GM21447 (cell line): ENCODE measurements around the gene LRRC4C.
"Not testable (repeated sequence)": the region's sequence is repeated elsewhere in the genome, so short reads cannot be mapped to it uniquely, and the experiment has no call there.

Source experiments
- ATAC-seq: cut with Tn5 transposase; IDR thresholded peaks from one replicate; pipeline ENCODE4 v1.9.1; 2021; ENCODE audit not compliant: unreplicated experiment

LRRC4C gene

DNA sequence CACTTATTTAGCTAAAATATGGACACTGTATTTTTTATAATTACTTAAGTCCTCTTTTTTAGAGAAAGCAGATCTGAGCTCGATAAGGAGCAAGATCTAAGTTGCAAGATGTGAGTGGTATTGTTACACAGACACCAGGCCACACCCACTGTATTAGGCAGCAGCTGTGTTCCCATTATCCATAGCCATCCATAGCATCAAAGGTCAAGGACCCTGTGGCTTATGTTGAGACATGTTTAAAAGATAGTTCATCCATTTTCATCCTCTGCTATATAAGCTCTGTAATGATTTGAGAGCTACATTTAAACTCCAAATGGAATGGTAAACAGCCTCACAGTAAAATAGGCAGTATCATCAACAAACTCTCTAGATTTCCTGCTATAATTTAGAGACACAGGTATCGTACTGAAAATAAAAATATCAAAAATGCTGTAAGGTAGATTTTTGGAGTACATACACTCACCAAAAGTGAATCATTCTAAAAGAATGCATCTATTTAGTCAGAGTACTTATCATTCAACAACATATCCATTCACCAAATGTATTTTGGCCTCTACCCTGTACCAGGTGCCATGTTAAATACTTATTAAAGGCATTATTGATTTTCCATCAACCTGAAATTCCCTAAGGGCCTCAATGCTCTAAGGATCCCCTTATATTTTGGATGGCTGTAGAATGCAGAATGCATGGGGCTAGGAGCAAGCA, 574.0 kb downstream of the LRRC4C start:
- ATAC-seq: no peak

DNA sequence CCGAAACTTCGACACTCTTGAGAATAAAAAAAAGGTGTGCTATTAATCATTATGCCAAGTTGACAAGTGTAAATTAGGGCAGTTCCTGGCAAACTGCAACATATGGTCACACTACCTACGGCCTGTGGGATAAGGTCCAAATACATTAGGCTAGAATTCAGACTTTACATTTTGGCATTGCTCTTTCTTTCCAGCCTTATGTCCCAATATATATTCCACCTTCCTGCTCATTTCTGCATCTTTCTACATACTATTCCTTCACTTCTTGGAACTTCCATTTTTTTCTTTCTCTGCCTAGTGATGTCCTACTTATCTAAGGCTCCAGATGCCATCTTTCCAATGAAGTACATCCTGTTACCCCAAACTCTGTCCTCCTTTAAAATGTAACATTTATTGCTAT, 577.2 kb downstream of the LRRC4C start:
- ATAC-seq: no peak

- ATAC-seq: no peak
Observed at GRCh38 chr11:40879911-40880310, 579.5 kb downstream of the LRRC4C start.

DNA sequence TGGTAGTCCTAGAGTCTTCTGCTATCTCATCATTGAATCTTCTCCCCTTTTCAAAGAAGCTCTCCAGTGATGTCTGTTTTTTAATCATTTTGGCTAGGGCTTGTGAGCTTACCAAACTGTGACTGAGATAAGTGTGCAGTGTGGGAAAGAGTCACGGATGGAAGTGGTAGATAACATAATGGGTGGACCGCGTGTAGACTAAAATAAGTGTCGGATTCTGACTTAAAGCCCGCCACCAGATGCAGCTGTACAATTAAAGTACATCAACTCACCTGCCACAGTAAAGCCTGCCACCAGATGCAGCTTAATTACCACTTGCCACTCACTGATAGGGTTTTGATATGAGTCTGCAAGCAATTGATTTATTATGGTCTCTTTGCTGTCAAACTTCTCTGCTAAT, 581.5 kb downstream of the LRRC4C start:
- no peak for ATAC-seq

DNA sequence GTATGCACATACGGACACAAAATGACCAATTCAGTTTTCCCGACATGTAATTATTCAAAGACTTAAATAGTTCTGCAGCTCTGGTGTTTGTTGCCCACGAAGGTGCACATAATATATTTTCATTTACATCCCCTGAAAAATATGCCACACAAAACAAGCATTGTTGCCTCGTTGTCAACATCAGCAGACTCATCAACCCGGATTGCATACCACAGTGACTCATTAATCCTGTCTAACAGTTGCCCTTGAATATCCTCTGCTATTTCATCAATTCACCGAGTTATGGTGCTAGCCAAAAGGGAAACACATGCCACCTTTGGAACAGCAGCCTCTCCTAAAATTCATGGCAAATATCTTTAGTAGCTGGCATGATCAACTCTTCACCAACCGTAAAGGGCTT, 582.2 kb downstream of the LRRC4C start:
- no peak for ATAC-seq

GRCh38 chr11:40867991-40868632, 591.3 kb downstream of the LRRC4C start:
- no peak for ATAC-seq

DNA sequence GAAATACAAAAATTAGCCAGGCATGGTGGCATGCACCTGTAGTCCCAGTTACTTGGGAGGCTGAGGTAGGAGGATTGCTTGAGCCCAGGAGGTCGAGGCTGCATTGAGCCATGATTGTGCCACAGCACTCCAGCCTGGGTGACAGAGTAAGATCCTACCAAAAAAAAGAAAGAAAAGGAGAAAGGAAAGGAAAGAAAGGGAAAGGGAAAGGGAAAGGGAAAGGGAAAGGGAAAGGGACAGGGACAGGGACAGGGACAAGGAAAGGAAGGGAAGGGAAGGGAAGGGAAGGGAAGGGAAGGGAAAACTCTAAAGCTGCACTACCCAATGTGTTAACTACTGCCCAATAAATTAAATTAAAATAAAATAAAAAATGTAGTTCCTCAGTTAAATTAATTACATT, 601.7 kb downstream of the LRRC4C start:
- not testable (repeated sequence) for ATAC-seq

- ATAC-seq: no peak
Observed at GRCh38 chr11:40842750-40843339, 616.6 kb downstream of the LRRC4C start.

DNA sequence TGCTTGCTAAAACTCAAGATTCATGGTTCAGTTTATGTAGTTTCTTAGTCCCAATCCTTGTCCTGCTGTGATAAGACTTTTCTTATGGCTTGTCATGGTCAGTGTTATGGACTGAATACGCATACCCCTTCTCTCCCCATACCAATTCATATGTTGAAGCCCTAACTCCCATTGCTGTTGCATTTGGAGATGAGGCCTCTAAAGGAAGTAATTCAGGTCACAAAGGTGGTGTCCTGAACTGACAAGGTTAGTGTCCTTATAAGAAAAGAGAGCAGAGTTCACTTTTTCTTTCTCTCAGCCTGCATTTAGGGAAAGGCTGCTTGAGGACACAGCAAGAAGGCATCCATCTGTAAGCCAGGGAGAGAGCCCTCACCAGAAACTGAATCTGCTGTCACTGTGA, 618.2 kb downstream of the LRRC4C start:
- no peak for ATAC-seq

DNA sequence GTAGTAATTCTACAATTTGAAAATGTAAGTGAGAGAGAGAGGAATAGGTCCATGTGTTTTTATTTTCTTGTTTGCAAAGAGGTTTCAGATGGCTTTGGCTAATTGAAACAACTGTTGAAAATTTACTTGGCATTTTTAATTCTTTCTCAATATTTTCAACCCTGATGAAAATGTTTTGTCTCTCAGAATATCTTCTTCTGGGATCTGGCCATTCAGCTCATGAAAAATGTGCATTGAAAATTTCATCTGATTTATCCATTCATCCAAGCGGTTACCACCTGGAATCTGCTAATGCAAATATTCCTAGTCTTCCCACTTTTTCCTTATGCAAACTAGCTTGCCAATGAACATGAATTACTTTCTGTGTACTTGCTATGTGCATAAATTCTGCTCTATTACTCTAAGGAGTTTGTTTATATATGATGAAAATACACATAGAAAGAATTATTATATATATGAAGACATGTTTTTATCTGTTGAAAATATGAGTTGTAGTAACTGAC, 621.2 kb downstream of the LRRC4C start:
- ATAC-seq: no peak

- ATAC-seq: no peak
Observed at GRCh38 chr11:40827116-40827515, 632.3 kb downstream of the LRRC4C start.

DNA sequence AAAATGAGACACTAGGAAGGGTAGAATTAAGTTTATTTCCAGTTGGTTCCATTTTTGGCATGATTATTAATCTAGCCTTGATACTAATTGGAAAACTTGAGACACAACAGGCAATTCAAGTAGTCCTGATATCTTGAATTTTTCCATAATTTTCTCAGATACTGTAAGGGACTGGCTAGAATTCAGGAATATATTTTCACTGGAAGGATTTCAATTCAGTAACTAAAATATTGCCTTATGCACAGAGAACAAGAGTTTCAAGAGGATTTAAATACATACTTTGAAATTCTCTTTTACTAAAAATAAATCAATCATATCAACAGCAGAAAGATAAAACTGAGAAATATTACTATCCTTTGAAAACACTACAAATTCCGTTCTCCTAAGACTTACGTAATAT, 632.9 kb downstream of the LRRC4C start:
- ATAC-seq: no peak

DNA sequence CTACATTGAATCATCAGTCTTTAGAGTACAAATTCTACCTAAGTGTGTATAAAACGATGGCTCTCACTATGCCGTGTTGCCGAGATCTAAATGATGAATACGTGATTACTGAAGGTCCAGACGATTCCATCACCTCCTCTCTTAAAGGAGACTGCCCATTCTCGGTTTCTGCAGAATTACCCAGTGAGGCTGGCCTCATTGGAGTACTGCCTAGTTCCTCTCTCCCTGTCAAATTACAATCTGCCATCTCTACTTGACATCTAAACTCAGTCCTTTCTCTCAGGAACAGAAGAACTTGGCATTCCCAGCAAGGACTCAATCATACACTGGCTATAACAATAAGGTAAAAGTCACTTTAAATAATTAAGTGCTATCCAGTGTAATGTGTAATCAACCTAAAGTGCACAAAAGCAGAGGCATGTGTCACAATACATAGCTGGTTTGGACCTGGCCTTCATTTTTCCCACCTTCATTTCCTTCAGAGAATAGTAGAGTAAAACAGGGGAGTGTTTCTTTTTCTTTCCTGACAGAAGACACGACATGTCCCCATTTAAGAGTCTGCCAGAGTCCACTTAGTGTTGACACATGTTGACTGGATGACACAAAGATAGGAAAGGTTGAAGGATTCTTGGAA, 634.1 kb downstream of the LRRC4C start:
- no peak for ATAC-seq

DNA sequence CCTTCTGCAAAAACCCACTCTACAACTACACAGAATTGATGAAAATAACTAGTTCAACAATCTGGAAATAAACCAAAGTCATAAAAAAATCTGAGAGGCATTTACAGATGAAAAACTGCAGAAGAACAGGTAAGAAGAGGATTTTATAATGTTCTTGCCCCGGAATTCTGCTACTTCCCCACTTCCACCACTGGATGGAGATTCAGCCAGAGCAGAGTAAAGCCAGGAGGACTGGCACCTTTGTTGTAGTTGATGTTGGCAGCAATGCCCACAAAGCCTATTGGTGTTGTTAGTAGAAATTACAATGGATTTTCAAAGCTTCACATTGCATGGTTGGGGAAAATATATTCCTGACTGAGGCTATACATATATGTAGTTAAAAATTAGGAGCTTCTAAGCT, 640.2 kb downstream of the LRRC4C start:
- no peak for ATAC-seq

DNA sequence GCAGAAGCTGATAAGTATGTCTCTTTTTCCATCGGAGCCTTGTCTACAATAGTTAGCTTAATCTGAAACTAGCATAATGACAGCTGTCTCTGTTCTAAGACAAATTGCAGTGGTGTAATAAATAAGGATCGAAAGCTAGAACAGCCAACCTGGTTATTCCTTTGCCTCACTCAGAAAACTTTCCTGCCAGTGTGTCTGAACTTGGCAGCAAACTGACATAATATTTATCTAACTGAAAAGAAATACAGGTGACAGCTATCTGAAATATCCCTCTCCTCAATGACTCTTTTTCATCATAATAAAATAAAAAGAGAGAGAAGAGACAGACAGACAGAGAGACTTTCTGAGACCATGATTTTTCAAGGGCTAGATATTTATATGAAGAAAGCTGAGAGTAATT, 642.5 kb downstream of the LRRC4C start:
- no peak for ATAC-seq

GRCh38 chr11:40797981-40798380, 661.5 kb downstream of the LRRC4C start:
- no peak for ATAC-seq

DNA sequence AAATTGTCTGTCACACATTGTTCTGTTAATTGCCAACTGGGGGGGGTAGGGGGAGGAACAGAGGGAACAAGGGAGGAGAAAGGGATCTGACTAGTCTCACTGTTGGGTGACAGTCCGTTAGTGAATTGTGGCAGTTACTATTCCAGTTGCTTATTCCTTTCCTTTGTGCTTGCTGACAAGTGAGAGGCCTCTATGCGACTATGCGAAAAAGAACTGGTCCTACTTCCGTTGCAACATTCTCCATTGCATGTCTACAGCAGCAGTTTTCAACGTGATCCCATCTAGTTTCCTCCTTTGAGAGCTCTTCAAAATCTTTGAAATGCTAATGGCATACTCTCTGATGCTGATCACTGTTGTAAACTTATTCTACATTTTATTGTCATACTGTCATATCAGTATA, 672.2 kb downstream of the LRRC4C start:
- no peak for ATAC-seq

- ATAC-seq: no peak
Observed at GRCh38 chr11:40763046-40763445, 696.4 kb downstream of the LRRC4C start.

DNA sequence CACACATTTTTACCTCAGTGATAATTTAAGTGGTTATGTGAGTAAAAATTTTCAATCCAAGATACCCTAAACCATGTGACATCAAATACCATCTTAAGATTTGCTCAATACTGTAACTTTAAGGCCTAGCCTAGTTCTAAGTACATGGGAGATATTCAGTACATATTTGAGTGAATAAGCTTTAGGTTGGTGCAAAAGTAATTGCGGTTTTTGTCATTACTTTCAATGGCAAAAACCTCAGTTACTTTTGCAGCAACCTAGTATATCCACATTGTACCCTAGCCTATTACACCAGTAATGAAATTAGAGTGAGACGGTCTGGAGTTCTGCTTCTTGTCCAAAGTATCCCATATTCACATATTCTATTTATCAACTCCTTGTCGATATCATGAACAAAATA, 700.1 kb downstream of the LRRC4C start:
- no peak for ATAC-seq

DNA sequence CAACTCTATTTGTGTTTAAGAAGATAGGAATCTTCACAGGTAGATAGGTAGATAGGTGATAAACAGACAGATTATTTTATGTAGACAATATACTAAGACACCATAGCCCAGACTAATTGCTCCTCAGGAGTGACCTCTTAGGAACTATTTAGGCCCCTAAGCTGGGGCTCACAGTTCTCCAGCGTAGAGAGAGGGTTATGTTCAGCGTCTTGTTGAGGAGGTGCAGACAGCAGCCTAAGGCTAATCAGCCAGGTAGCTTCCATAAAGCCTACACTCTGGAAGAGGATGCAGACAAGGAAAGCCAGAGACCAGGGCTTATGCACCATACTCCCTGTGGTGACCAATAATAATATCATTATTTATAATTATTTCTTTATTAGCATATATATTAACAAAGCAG, 705.2 kb downstream of the LRRC4C start:
- ATAC-seq: no peak

DNA sequence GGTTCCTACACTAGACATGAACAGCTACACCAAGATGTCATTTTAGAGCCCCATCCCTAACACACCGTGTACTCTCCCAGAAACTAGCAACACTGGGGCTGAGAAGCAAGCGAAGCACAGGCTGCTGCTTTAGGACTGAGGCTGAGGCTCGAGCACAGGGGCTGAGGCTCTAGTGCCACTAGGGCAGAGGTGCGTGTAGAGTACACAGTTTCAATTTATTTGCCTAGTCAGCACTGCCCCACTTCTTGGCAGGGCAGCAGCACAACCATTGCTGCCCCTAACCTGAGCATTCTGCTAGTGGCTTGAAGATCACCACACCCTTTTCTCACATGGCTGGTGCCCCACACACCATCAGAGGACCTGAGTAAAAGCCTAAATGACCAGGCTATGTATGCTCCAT, 713.2 kb downstream of the LRRC4C start:
- no peak for ATAC-seq

DNA sequence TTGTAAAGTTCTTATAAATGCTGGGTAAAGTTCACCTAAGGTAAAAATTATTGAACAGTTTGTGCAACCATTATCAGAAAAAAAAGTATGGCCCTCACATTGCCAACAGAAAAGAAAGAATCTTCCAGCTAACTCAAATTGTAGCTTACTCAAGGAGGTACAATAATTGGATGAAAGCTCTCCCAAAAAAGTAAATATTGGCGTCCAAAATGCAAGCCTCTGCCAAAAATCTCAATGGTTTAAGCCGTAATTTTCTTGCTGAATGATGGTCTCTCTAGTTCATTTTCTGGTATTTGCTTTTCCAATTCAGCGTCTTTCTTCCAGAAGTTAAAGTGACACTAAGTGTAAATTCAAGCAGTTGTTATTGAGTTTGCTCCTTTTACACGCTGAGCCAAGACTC, 727.3 kb downstream of the LRRC4C start:
- ATAC-seq: no peak
